ENCODE results near the gene C10orf67. TPM values are rescaled to one million over a fixed set of nuclear protein-coding genes. Genes with fewer than 3 reads are reported as not detected.

Gene C10orf67
- total and polyA plus RNA-seq, 7 donors = 0.04 TPM; not detected in 6

DNA sequence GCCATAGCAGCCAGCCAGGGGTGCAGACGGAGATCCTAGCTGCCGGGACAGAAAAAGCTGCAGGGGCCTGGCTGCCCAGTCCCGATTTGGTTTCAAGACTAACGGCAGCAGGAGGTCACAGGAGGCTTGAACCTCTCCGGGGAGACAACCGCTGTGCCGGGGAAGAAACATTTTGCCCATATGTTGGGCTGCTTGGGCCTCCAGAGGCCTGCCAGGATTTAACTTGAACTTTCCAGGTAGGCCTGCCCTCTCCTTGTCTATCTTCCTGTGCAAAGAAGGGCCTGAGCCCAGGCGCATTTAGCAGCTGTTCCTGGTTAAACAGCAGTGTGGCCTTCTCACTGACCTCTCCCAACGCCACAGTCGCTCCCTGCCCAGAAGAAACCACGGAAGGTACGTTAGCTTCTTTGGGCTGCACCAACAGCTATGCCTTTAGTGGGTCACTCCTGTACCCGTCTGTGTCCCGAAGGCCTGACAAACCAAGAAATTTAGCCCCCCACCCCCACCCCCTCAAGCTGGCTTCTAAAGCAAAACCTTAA lies 169.6 kb downstream of the C10orf67 start:
- H3K27me3 ChIP-seq = peaks cover 23 to 76% (median 48%) of the 10 kb centered on the region in 3 donors
- H3K4me1 ChIP-seq = peaks cover 0 to 19% (median 12%) of the 10 kb centered on the region in 4 donors
- no peak overlapping the region for H3K27ac ChIP-seq
- WGBS, 2 donors = 19 to 35% methylated on average over 14 of the region's 14 CpGs
- intact Hi-C loops (cut with DNase I) = no loop called here
- no peak overlapping the region for H3K4me3 ChIP-seq
- H3K36me3 ChIP-seq = no peaks in the 10 kb centered on the region
- no peak for TF ChIP-seq EP300 (IDR thresholded peaks at IDR 0.05)
- TF ChIP-seq, protein P1, sequence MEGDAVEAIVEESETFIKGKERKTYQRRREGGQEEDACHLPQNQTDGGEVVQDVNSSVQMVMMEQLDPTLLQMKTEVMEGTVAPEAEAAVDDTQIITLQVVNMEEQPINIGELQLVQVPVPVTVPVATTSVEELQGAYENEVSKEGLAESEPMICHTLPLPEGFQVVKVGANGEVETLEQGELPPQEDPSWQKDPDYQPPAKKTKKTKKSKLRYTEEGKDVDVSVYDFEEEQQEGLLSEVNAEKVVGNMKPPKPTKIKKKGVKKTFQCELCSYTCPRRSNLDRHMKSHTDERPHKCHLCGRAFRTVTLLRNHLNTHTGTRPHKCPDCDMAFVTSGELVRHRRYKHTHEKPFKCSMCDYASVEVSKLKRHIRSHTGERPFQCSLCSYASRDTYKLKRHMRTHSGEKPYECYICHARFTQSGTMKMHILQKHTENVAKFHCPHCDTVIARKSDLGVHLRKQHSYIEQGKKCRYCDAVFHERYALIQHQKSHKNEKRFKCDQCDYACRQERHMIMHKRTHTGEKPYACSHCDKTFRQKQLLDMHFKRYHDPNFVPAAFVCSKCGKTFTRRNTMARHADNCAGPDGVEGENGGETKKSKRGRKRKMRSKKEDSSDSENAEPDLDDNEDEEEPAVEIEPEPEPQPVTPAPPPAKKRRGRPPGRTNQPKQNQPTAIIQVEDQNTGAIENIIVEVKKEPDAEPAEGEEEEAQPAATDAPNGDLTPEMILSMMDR (IDR thresholded peaks at IDR 0.05) = no peak
- TF ChIP-seq POLR2AphosphoS5 (IDR thresholded peaks at IDR 0.05) = no peak
- no peak for TF ChIP-seq POLR2A (IDR thresholded peaks at IDR 0.05)
- no peaks in the 10 kb centered on the region for H3K9me3 ChIP-seq
- DNase-seq = no peak

DNA sequence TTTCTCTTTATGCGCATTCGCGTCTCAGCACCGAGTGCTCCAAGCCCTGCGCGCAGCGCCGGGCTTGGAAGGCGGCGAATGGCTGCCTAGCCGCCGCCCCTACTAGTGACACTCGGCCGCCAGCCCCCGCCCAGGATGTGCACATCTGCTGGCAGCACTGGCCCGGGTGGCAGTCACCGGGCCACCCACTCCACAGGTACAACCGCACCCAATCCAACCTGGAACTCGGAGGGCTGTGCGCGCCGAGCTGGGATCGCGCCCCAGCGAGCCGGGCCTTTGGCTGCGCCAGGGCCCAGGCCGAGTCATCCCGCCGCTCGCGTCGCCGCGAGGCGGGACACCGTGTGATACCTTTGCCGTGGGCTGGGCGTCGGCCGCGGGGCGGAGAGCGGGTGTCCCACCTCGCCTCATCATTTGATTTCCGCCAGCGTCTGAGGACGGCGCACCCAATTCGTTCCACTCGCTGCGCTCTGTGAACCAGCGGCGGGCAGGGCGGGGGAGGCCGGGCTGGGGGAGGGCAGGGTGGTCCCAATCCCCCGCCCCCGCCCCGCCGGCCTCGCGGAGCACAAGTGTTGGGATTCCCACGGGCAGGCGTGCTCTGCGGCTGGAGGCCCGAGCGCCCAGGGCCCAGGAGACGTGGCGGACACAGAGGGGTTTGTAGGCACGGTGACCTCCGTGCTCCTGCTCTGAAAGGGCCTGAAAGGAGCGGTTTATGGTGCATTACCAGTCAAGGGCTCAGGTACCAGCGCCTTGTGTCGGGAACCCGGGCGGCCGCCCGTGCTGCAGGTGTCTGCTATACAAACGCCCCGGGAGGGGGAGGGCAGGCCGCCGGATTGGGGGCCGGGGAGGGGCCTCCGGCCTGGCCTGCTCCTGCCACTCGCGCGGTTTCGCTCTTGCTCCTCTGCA lies 170.3 kb downstream of the C10orf67 start:
- intact Hi-C loops (cut with DNase I) = no loop called here
- DNase-seq = no peak
- TF ChIP-seq POLR2AphosphoS5 (IDR thresholded peaks at IDR 0.05) = no peak
- TF ChIP-seq POLR2A (IDR thresholded peaks at IDR 0.05) = no peak
- TF ChIP-seq, protein P1 (IDR thresholded peaks at IDR 0.05) = no peak
- TF ChIP-seq EP300 (IDR thresholded peaks at IDR 0.05) = no peak
- H3K4me3 ChIP-seq = no peak overlapping the region
- 5 to 11% methylated on average over 88 of the region's 88 CpGs for WGBS, 2 donors
- H3K27me3 ChIP-seq = peaks cover 23 to 83% (median 48%) of the 10 kb centered on the region in 3 donors
- no peaks in the 10 kb centered on the region for H3K36me3 ChIP-seq
- no peak overlapping the region for H3K27ac ChIP-seq
- peaks cover 0 to 19% (median 12%) of the 10 kb centered on the region in 4 donors for H3K4me1 ChIP-seq
- H3K9me3 ChIP-seq = no peaks in the 10 kb centered on the region

DNA sequence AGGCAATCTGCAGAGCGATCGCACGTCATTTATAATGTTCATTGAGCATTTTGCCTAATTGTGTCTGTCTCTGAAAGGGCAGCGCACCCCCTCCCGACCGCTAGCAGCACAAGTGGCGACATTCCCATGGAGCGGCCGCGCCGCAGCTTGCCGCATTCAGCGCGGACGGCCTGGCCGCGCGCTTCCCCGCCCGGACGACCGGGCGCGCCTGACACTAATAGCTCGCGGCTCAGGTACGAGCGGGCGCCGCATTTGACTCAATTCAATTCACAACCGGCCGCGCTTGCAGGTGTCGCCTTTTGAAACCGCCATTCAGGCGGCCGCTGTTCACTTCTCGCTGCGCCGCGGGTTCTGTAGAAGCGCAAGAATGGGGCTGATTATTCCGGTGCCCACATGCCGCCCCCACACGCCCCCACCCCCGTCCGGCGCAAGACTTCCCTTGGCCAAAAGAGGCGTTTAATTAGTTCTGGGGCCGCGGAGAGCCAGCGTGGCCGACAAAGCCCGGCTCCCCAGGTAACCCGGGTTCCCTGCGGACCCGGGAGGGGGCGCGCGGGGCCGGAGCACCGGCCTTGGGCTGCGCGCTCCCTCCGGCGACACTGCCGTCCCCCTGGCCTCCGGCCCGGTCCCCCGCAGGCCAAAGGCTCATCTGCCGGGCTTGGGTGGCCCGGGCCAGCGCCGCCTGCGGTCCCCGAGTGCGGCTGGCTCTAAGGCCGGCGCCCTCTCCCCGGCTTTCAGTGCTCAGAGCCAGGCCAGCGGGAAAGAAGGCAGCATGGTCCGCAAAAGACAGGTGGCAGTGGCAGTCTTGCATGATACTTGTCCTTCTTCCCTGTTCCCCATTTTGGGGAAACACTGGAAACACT lies 171.2 kb downstream of the C10orf67 start:
- WGBS, 2 donors = 3 to 8% methylated on average over 82 of the region's 82 CpGs
- no peak overlapping the region for H3K27ac ChIP-seq
- no peak overlapping the region for H3K4me3 ChIP-seq
- TF ChIP-seq POLR2AphosphoS5 (IDR thresholded peaks at IDR 0.05) = no peak
- TF ChIP-seq, protein P1 (IDR thresholded peaks at IDR 0.05) = no peak
- TF ChIP-seq POLR2A (IDR thresholded peaks at IDR 0.05) = no peak
- TF ChIP-seq EP300 (IDR thresholded peaks at IDR 0.05) = no peak
- intact Hi-C loops (cut with DNase I) = no loop called here
- H3K36me3 ChIP-seq = no peaks in the 10 kb centered on the region
- H3K4me1 ChIP-seq = peaks cover 0 to 19% (median 12%) of the 10 kb centered on the region in 4 donors
- H3K9me3 ChIP-seq = no peaks in the 10 kb centered on the region
- DNase-seq = no peak
- H3K27me3 ChIP-seq = peaks cover 23 to 91% (median 43%) of the 10 kb centered on the region in 3 donors

DNA sequence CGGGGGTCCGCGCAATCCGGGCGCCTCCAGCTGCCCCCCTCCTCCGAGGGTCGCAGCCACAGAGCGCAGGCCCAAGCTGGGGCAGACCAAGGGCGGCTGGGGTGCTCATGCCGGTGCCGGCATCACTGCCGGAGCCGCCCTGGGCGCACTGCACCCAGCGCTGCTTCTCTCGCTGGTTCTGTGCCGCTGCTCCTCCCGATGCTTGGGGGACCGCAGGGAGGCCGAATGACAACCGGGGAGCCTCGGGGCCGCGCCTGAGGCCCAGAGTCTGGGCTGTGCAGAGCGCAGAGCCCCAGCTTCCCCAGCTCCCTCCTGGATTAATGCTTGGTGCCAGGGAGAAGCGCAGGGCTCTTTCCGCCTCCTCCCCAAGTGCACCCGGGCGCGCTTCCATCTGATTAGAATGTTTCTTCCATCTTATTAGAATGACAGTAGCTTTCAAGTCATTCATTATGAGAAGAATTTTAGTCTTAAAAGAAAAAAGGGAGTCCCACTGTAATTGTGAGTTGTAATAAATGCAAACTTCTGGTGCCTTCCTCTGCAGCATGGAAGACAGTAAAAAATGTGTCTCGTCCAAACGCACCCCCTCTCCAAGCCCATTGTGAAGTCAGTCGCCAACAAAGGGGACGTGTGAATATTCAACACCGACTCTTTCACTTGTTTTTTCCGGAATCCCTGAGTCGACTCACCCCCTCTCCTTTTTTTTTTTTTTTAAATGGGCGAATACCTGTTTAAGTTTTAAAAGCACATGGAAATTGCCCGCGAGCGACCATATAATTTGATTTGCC lies 172.0 kb downstream of the C10orf67 start:
- TF ChIP-seq EP300 (IDR thresholded peaks at IDR 0.05) (no peak), POLR2AphosphoS5 (IDR thresholded peaks at IDR 0.05) (no peak), POLR2A (IDR thresholded peaks at IDR 0.05) (no peak)
- TF ChIP-seq, protein P1 (IDR thresholded peaks at IDR 0.05) = no peak
- no peak overlapping the region for H3K27ac ChIP-seq
- H3K36me3 ChIP-seq = no peaks in the 10 kb centered on the region
- H3K4me1 ChIP-seq = peaks cover 0 to 19% (median 12%) of the 10 kb centered on the region in 4 donors
- no peak for DNase-seq
- intact Hi-C loops (cut with DNase I) = no loop called here
- H3K4me3 ChIP-seq = no peak overlapping the region
- 5 to 14% methylated on average over 41 of the region's 41 CpGs for WGBS, 2 donors
- no peaks in the 10 kb centered on the region for H3K9me3 ChIP-seq
- peaks cover 23 to 90% (median 43%) of the 10 kb centered on the region in 3 donors for H3K27me3 ChIP-seq

Data from sigmoid colon (tissue), 7 donors.